A549 (cell line): ENCODE results near the gene IFT27. TPM values are rescaled to one million over a fixed set of nuclear protein-coding genes. Genes with fewer than 3 reads are reported as not detected.

Experiments used
- ATAC-seq, 2 experiments: fragments of 200-7000 bp in 1 of 2; fragments of >200 bp in 1 of 2; cut with Nextera tagmentation in 1 of 2; cut with Tn5 transposase in 1 of 2; 3 replicates each; pipeline versions ENCODE4 v1.8.0 to v1.9.1; 2018 to 2020; ENCODE audit warnings: mild to moderate bottlenecking in 1 of 2, moderate library complexity in 1 of 2
- CTCF ChIA-PET: fragments of 300-600 bp; sonication (Branson Sonifier 250); formaldehyde crosslinking; extraction: SDS; loops from one replicate; lab custom pipeline; 2021; ENCODE audit warnings: antibody characterized with exemption, inconsistent platforms; lab: Yijun Ruan, JAX
- POLR2A ChIA-PET: fragments of 350-600 bp; formaldehyde crosslinking; extraction: SDS; loops from one replicate; lab custom pipeline; 2021; ENCODE audit warnings: antibody characterized with exemption, inconsistent platforms; lab: Yijun Ruan, JAX
- DNase-seq, 2 experiments: peaks; one replicate each; pipeline versions ENCODE4 v3.0.0 to v3.0.0-alpha.2; 2011 to 2016; ENCODE audit warnings: low read depth in 1 of 2, low spot score in 1 of 2
- FAIRE-seq: peaks from 2 replicates; lab custom pipeline; 2011; peaks lifted over from hg19 to GRCh38; lab: Jason Lieb, UNC
- H3K27ac ChIP-seq, 2 experiments: fragments of >200 bp; sonication (Bioruptor Twin); formaldehyde crosslinking; 3 replicates each; pipeline ENCODE4 v1.5.1; 2016 to 2017
- H3K4me1 ChIP-seq: fragments of >200 bp; sonication (Bioruptor Twin); formaldehyde crosslinking; 3 replicates; pipeline ENCODE4 v1.6.1; 2016
- H3K4me2 ChIP-seq: fragments of >200 bp; sonication (Bioruptor Twin); formaldehyde crosslinking; 3 replicates; pipeline ENCODE4 v1.6.1; 2016
- H3K4me3 ChIP-seq: fragments of >200 bp; sonication (Bioruptor Twin); formaldehyde crosslinking; 3 replicates; pipeline ENCODE4 v1.5.1; 2016
- H3K9me3 ChIP-seq: fragments of >200 bp; sonication (Bioruptor Twin); formaldehyde crosslinking; 3 replicates; pipeline ENCODE4 v1.6.1; 2016
- CBX2 ChIP-seq: fragments of 200-600 bp; sonication (generic); IDR thresholded peaks from 2 replicates; pipeline ENCODE4 v1.6.1; 2016; ENCODE audit warnings: low read depth, mild to moderate bottlenecking, borderline replicate concordance
- CBX8 ChIP-seq: fragments of 200-600 bp; sonication (generic); IDR thresholded peaks from 2 replicates; pipeline ENCODE4 v1.6.1; 2016
- CEBPB ChIP-seq, 2 experiments: fragments of >200 bp in 1 of 2; sonication (Bioruptor Twin) in 1 of 2; formaldehyde crosslinking in 1 of 2; IDR thresholded peaks; 2 replicates each; pipeline ENCODE4 v1.6.1; 2012 to 2016
- CHD2 ChIP-seq: fragments of 150-350 bp; IDR thresholded peaks from 2 replicates; pipeline ENCODE4 v1.6.1; 2014; ENCODE audit warnings: low read length; ENCODE audit not compliant: partially characterized antibody
- CHD4 ChIP-seq: fragments of 200-600 bp; sonication (generic); IDR thresholded peaks from 2 replicates; pipeline ENCODE4 v1.6.1; 2016; ENCODE audit warnings: antibody characterized with exemption, mild to moderate bottlenecking, borderline replicate concordance
- E2F6 ChIP-seq: IDR thresholded peaks from 2 replicates; pipeline ENCODE4 v1.6.1; 2012; ENCODE audit warnings: low read depth, borderline replicate concordance
- EHMT2 ChIP-seq: fragments of 200-600 bp; sonication (generic); IDR thresholded peaks from 2 replicates; pipeline ENCODE4 v1.6.1; 2016; ENCODE audit warnings: antibody characterized with exemption, low read depth, mild to moderate bottlenecking, moderate library complexity
- ESRRA ChIP-seq: fragments of 150-350 bp; IDR thresholded peaks from 2 replicates; pipeline ENCODE4 v1.6.1; 2014; ENCODE audit warnings: mild to moderate bottlenecking, low read length, borderline replicate concordance
- FOXS1 ChIP-seq: fragments of 250-450 bp; sonication (Bioruptor Pico); IDR thresholded peaks from 2 replicates; pipeline ENCODE4 v1.5.0; 2020; ENCODE audit warnings: mild to moderate bottlenecking, moderate library complexity
- HOXA7 ChIP-seq: fragments of 250-450 bp; sonication (Bioruptor Pico); IDR thresholded peaks from 2 replicates; pipeline ENCODE4 v1.5.0; 2020; ENCODE audit warnings: mild to moderate bottlenecking, moderate library complexity
- JUN ChIP-seq, 2 experiments: fragments of >200 bp; sonication (Bioruptor Twin); formaldehyde crosslinking; IDR thresholded peaks; 2 replicates in 1 of 2; 3 replicates in 1 of 2; pipeline ENCODE4 v1.6.1; 2016 to 2017
- MAFK ChIP-seq: fragments of 450-650 bp; IDR thresholded peaks from 2 replicates; pipeline ENCODE4 v1.6.1; 2014; ENCODE audit not compliant: partially characterized antibody
- MAZ ChIP-seq: fragments of 150-350 bp; IDR thresholded peaks from 2 replicates; pipeline ENCODE4 v1.6.1; 2014; ENCODE audit warnings: antibody characterized with exemption, low read depth, low read length, borderline replicate concordance
- PHF8 ChIP-seq: fragments of 200-600 bp; sonication (generic); IDR thresholded peaks from 2 replicates; pipeline ENCODE4 v1.6.1; 2016; ENCODE audit warnings: low read depth, mild to moderate bottlenecking, antibody characterized with exemption, moderate library complexity, borderline replicate concordance
- POLR2A ChIP-seq: IDR thresholded peaks from 2 replicates; pipeline ENCODE4 v1.6.1; 2012; ENCODE audit warnings: mild to moderate bottlenecking, low read length
- RAD21 ChIP-seq, 2 experiments: fragments of >200 bp in 1 of 2; sonication (Bioruptor Twin) in 1 of 2; formaldehyde crosslinking in 1 of 2; IDR thresholded peaks in 1 of 2; conservative IDR thresholded peaks in 1 of 2; 2 replicates in 1 of 2; 3 replicates in 1 of 2; pipeline ENCODE4 v1.6.1; 2012 to 2018; ENCODE audit warnings: inconsistent platforms in 1 of 2
- RARB ChIP-seq: fragments of 250-450 bp; sonication (Bioruptor Pico); IDR thresholded peaks from 2 replicates; pipeline ENCODE4 v1.8.0; 2021; ENCODE audit warnings: mild to moderate bottlenecking, moderate library complexity
- RCOR1 ChIP-seq: fragments of 150-350 bp; IDR thresholded peaks from 2 replicates; pipeline ENCODE4 v1.6.1; 2014; ENCODE audit warnings: antibody characterized with exemption, low read length, low read depth
- RFX5 ChIP-seq: fragments of 450-650 bp; IDR thresholded peaks from 2 replicates; pipeline ENCODE4 v1.7.1; 2014; ENCODE audit warnings: antibody characterized with exemption, mild to moderate bottlenecking, moderate library complexity
- SREBF2 ChIP-seq: fragments of 450-650 bp; IDR thresholded peaks from 2 replicates; pipeline ENCODE4 v1.6.1; 2014; ENCODE audit warnings: mild to moderate bottlenecking, moderate library complexity
- ZC3H11A ChIP-seq: fragments of 450-650 bp; IDR thresholded peaks from 2 replicates; pipeline ENCODE4 v1.6.1; 2014; ENCODE audit warnings: antibody characterized with exemption, mild to moderate bottlenecking
- ZNF302 ChIP-seq: fragments of 250-450 bp; sonication (Bioruptor Pico); IDR thresholded peaks from 2 replicates; pipeline ENCODE4 v1.9.0; 2021; ENCODE audit warnings: inconsistent platforms, mild to moderate bottlenecking, moderate library complexity
- ZSCAN20 ChIP-seq: fragments of 250-450 bp; sonication (Bioruptor Pico); IDR thresholded peaks from 2 replicates; pipeline ENCODE4 v1.8.0; 2022; ENCODE audit warnings: mild to moderate bottlenecking, moderate library complexity
- WGBS: methylation state at CpG from one replicate; pipeline ENCODE4 v1.1.6; 2017; ENCODE audit errors: missing lambda C conversion rate; 5-methylcytosine and 5-hydroxymethylcytosine counted together
- polyA plus RNA-seq, 4 experiments: library from polyadenylated mRNA; depleted of rRNA in 3 of 4; stranded (reverse); fragments of >200 nt; fragmentation: RNase III in 1 of 4; extraction: RNeasy Plus Mini Kit Qiagen cat#74134 plus additional on column Dnase treatment in 1 of 4; gene quantifications; 2 replicates in 3 of 4; 3 replicates in 1 of 4; pipeline ENCODE4 v1.2.3, GENCODE V29; 2011 to 2017
- TF ChIP-seq, protein P1 (sequence below): fragments of >200 bp; sonication (Bioruptor Twin); formaldehyde crosslinking; IDR thresholded peaks from 3 replicates; pipeline ENCODE4 v1.5.1; 2016
- TF ChIP-seq, protein P2 (sequence below): fragments of >200 bp; sonication (Bioruptor Twin); formaldehyde crosslinking; IDR thresholded peaks from 2 replicates; pipeline ENCODE4 v1.6.1; 2016
- TF ChIP-seq, protein P3 (sequence below): IDR thresholded peaks from 2 replicates; pipeline ENCODE4 v1.6.1; 2012

IFT27 gene
- polyA plus RNA-seq, 2 of the 4 experiments (the other 2 are of a cell fraction) = 17.5 to 24.6 TPM

DNA sequence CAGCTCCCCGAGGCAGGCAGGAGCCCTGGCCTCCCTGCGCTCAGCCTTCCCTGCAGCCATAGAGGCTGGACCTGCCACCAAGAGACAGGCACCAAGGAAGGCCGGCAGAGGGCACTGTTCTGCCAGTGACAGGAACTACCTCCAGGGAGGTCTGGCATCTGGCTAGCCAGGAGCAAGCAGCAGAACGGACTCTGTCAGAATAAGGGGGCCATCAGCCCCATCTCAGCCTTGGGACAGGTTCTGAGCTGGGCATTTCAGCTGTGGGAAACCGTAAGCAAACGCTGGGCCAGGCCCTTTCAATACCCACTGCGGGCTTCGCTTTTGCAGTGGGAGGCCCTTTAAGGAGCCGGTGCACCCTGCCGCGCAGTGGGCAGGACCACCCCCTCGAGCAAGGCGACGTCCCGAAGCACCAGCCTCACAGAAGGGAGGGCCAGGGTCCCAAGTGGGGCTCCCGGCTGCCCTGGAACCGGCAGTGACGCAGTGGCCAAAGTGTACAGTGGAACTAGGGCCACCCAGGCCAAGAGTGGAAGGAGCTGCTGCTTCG, 18.2 kb downstream of the IFT27 start (continued):
- no peak for TF ChIP-seq E2F6
- TF ChIP-seq, protein P1, sequence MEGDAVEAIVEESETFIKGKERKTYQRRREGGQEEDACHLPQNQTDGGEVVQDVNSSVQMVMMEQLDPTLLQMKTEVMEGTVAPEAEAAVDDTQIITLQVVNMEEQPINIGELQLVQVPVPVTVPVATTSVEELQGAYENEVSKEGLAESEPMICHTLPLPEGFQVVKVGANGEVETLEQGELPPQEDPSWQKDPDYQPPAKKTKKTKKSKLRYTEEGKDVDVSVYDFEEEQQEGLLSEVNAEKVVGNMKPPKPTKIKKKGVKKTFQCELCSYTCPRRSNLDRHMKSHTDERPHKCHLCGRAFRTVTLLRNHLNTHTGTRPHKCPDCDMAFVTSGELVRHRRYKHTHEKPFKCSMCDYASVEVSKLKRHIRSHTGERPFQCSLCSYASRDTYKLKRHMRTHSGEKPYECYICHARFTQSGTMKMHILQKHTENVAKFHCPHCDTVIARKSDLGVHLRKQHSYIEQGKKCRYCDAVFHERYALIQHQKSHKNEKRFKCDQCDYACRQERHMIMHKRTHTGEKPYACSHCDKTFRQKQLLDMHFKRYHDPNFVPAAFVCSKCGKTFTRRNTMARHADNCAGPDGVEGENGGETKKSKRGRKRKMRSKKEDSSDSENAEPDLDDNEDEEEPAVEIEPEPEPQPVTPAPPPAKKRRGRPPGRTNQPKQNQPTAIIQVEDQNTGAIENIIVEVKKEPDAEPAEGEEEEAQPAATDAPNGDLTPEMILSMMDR = peak; percentile 52
- no peak for TF ChIP-seq FOXS1 (CRISPR knock-in tag)
- TF ChIP-seq, protein P2, sequence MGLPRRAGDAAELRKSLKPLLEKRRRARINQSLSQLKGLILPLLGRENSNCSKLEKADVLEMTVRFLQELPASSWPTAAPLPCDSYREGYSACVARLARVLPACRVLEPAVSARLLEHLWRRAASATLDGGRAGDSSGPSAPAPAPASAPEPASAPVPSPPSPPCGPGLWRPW = no peak
- no peak for TF ChIP-seq MAFK
- no peak for TF ChIP-seq ZSCAN20 (CRISPR knock-in tag)
- no peak for TF ChIP-seq ZC3H11A
- no peak for TF ChIP-seq PHF8
- no peak for TF ChIP-seq CBX8

GRCh38 chr22:36756746-36757655, 18.9 kb downstream of the IFT27 start:
- ChIA-PET POLR2A (no interaction called here), CTCF (interaction anchor here (0.6 to 4.3 kb wide), 32 partner anchors 9 to 400 kb away, joined by 3 to 37 read pairs (median 4); partner anchors contain the start of gene IFT27)
- Histone ChIP-seq H3K4me1 (no peaks in the 10 kb centered on the region), H3K27ac (no peak overlapping the region), H3K9me3 (no peaks in the 10 kb centered on the region), H3K4me2 (no peak overlapping the region), H3K4me3 (no peak overlapping the region)
- FAIRE-seq (no peak), ATAC-seq (peak in 1 of 2 experiments; percentile 18; a peak in 3 of 6 replicates), DNase-seq (no peak)
- TF ChIP-seq CHD2 (no peak), E2F6 (no peak), HOXA7 (CRISPR knock-in tag) (no peak), RARB (CRISPR knock-in tag) (no peak), ESRRA (no peak), POLR2A (no peak), CBX2 (no peak), RAD21 (conservative IDR thresholded peaks at IDR 0.05 in 1 of 2, IDR thresholded peaks at IDR 0.05 in 1 of 2) (no peak), ZSCAN20 (CRISPR knock-in tag) (no peak), CEBPB (IDR thresholded peaks at IDR 0.05) (no peak), MAZ (no peak), RFX5 (no peak), SREBF2 (no peak), JUN (IDR thresholded peaks at IDR 0.05) (no peak), CHD4 (no peak), RCOR1 (no peak), MAFK (no peak), EHMT2 (no peak), ZNF302 (no peak)
- TF ChIP-seq, protein P3, sequence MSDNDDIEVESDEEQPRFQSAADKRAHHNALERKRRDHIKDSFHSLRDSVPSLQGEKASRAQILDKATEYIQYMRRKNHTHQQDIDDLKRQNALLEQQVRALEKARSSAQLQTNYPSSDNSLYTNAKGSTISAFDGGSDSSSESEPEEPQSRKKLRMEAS = no peak
- TF ChIP-seq, all 56 proteins: peak for 0
- WGBS = 63% methylated on average over 27 of the region's 28 CpGs
